ENCODE measurements around the gene ATAD1. TPM values are rescaled to one million over a fixed set of nuclear protein-coding genes. Genes with fewer than 3 reads are reported as not detected.
"Not testable (repeated sequence)": the region's sequence is repeated elsewhere in the genome, so short reads cannot be mapped to it uniquely, and the experiment has no call there.

Gene ATAD1, protein sequence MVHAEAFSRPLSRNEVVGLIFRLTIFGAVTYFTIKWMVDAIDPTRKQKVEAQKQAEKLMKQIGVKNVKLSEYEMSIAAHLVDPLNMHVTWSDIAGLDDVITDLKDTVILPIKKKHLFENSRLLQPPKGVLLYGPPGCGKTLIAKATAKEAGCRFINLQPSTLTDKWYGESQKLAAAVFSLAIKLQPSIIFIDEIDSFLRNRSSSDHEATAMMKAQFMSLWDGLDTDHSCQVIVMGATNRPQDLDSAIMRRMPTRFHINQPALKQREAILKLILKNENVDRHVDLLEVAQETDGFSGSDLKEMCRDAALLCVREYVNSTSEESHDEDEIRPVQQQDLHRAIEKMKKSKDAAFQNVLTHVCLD
- total RNA-seq = 41.6 and 47.4 TPM in 2 replicates
- polyA plus RNA-seq = 82.5 and 103 TPM in 2 replicates

GRCh38 chr10:87817609-87818504 lies at the start of gene ATAD1:
ATAD1 (minus strand) TSS chr10:87818226; CDS start chr10:87814599, 3,627 bp downstream.
- H3K4me3 ChIP-seq = peak within 1 kb of the TSS; percentile 58
- H3K27ac ChIP-seq = peak within 1 kb of the TSS; percentile 95
- TF ChIP-seq, protein P1, sequence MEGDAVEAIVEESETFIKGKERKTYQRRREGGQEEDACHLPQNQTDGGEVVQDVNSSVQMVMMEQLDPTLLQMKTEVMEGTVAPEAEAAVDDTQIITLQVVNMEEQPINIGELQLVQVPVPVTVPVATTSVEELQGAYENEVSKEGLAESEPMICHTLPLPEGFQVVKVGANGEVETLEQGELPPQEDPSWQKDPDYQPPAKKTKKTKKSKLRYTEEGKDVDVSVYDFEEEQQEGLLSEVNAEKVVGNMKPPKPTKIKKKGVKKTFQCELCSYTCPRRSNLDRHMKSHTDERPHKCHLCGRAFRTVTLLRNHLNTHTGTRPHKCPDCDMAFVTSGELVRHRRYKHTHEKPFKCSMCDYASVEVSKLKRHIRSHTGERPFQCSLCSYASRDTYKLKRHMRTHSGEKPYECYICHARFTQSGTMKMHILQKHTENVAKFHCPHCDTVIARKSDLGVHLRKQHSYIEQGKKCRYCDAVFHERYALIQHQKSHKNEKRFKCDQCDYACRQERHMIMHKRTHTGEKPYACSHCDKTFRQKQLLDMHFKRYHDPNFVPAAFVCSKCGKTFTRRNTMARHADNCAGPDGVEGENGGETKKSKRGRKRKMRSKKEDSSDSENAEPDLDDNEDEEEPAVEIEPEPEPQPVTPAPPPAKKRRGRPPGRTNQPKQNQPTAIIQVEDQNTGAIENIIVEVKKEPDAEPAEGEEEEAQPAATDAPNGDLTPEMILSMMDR (IDR thresholded peaks at IDR 0.05; ENCODE audit: low read depth, low read length) = peak; percentile 29
- H3K27me3 ChIP-seq = no peaks in the 10 kb centered on the region
- H3K36me3 ChIP-seq = peaks cover 6% of the 10 kb centered on the region
- DNase-seq (ENCODE audit: low read depth in 1 of 2, low spot score in 1 of 2) = peak; percentile 87 to 90
- H3K9me3 ChIP-seq (ENCODE audit: low read depth) = no peaks in the 10 kb centered on the region
- peaks cover 23% of the 10 kb centered on the region for H3K4me1 ChIP-seq (ENCODE audit: low read depth)

DNA sequence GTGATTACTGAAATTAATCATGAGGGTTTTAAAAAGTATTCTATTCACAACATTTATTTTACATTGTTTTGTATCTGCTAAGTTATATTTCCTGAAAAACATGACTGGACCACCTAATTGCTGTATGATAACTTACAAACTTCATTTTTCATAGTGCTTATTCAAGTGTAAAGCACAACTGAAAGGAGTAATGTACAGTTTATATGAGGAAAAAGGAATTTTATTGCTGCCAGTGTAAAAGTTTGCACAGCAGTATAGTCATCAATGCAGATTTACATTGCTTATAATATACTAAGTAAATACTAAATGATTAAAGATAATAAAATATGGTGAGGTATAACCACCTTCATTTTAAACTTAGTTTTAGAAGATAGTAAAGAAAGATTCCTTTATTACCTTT lies 49.4 kb upstream of the ATAD1 start:
- no peak for DNase-seq (ENCODE audit: low read depth in 1 of 2, low spot score in 1 of 2)
- no peaks in the 10 kb centered on the region for H3K27me3 ChIP-seq
- TF ChIP-seq, protein P1 (IDR thresholded peaks at IDR 0.05; ENCODE audit: low read depth, low read length) = no peak
- H3K36me3 ChIP-seq = no peaks in the 10 kb centered on the region
- H3K9me3 ChIP-seq (ENCODE audit: low read depth) = no peaks in the 10 kb centered on the region
- H3K27ac ChIP-seq = peak overlapping the region; percentile 3
- H3K4me3 ChIP-seq = peak overlapping the region; percentile 98
- H3K4me1 ChIP-seq (ENCODE audit: low read depth) = peaks cover 34% of the 10 kb centered on the region

- Histone ChIP-seq H3K4me1 (ENCODE audit: low read depth) (peaks cover 30% of the 10 kb centered on the region), H3K36me3 (no peaks in the 10 kb centered on the region), H3K27ac (peak overlapping the region; percentile 96), H3K9me3 (ENCODE audit: low read depth) (no peaks in the 10 kb centered on the region), H3K27me3 (no peaks in the 10 kb centered on the region), H3K4me3 (peak overlapping the region; percentile 98)
- TF ChIP-seq, protein P1 (IDR thresholded peaks at IDR 0.05; ENCODE audit: low read depth, low read length) = no peak
- no peak for DNase-seq (ENCODE audit: low read depth in 1 of 2, low spot score in 1 of 2)
Observed at GRCh38 chr10:87866412-87866974, 48.5 kb upstream of the ATAD1 start.

DNA sequence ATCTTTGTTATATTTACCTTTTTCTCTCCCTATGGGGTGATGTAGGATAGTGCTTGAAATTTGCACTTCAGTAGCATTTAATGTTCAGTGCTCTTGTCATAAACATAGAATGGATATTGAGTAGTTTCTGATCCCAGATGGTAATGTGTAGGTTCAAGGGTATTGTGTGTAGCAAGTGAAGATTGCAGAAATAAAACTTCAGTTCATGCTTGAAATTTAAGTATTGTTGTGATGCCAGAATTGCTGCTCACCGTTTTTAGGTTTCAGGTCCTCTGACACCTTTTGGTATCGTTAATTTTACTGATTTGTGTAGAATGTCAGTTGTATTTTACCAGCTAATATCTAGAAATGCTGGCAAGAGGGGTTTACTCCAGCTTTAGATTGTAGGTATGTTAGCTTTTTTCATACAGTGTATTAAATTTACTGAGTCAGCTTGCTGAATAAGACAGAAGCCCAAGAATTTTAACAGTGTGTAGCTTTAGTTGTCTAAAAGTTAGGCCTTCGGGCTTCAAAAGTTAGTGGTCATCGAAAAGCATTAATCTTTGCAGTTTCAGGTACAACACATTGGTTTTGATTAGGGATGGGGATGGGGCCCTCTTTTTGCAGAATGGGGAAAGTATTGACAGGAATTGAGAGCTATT lies 47.3 kb upstream of the ATAD1 start:
- Histone ChIP-seq H3K36me3 (no peaks in the 10 kb centered on the region), H3K4me1 (ENCODE audit: low read depth) (peaks cover 24% of the 10 kb centered on the region), H3K4me3 (peak overlapping the region; percentile 98), H3K9me3 (ENCODE audit: low read depth) (no peaks in the 10 kb centered on the region), H3K27me3 (no peaks in the 10 kb centered on the region), H3K27ac (peak overlapping the region; percentile 96)
- DNase-seq (ENCODE audit: low read depth in 1 of 2, low spot score in 1 of 2) = no peak
- TF ChIP-seq, protein P1 (IDR thresholded peaks at IDR 0.05; ENCODE audit: low read depth, low read length) = no peak

GRCh38 chr10:87864496-87865059 lies 46.6 kb upstream of the ATAD1 start:
- TF ChIP-seq, protein P1 (IDR thresholded peaks at IDR 0.05; ENCODE audit: low read depth, low read length) = no peak
- peak; percentile 19 to 25 for DNase-seq (ENCODE audit: low read depth in 1 of 2, low spot score in 1 of 2)

GRCh38 chr10:87863951-87864495 lies 46.0 kb upstream of the ATAD1 start:
- H3K9me3 ChIP-seq (ENCODE audit: low read depth); H3K27me3 ChIP-seq; H3K36me3 ChIP-seq: not testable (repeated sequence)
- Histone ChIP-seq H3K4me1 (ENCODE audit: low read depth) (peaks cover 15% of the 10 kb centered on the region), H3K4me3 (peak overlapping the region; percentile 98), H3K27ac (peak overlapping the region; percentile 96)
- peak; percentile 46 to 62 for DNase-seq (ENCODE audit: low read depth in 1 of 2, low spot score in 1 of 2)

More at GRCh38 chr10:87864496-87865059, 46.6 kb upstream of the ATAD1 start:
- Histone ChIP-seq H3K4me1 (ENCODE audit: low read depth) (peaks cover 17% of the 10 kb centered on the region), H3K36me3 (no peaks in the 10 kb centered on the region), H3K27ac (peak overlapping the region; percentile 96), H3K27me3 (no peaks in the 10 kb centered on the region), H3K4me3 (peak overlapping the region; percentile 98), H3K9me3 (ENCODE audit: low read depth) (no peaks in the 10 kb centered on the region)
